SW 1271 (cell line): ENCODE data around the gene SIGLEC1.

ENCODE experiments used
- DNase-seq, 2 experiments: peaks; one replicate each; lab custom pipeline; 2025; lab: John Stamatoyannopoulos, UW

Gene SIGLEC1

DNA sequence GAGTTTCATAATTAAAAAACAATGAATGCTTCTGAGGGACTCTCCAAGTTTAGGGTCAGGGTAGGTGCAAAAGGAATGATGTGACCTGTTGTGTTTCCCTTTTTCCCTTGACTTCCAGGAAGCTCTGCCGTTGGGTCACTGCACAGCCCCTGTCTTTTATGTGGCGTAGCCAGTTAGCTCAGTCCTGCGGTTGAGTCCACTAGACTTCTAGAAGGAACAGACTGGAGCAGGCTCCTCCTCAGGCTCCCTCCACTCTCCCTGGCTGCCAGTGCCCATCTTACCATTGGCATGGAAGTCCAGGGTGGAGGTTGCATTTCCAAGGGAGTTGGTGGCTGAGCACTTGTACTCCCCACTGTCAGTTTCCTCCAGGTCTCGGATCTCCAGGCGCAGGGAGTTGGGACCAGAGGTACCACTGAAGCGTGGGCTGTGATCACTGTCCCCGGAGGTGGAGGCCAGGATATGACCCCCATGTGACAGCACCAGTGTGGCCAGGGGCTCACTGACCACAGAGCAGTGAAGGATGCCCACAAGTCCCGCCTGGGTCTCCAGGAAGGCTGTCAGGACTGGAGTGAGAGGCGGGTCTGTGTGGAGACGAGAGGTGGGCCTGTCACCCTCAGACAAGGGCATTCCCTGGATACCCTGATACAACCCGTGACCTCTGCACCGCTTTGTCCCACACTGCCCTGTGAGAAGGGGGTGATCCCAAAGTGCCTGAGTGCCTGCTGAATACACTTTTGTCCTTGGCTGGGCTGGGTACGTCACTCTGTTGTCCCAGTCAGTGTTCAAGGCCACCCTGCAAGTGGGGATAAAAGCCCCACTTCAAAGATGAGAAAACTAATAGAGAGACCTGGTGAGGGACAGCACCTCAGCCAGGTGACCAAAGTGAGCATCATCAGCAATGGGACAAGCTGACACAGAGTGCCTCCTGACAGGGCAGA lies 11.1 kb downstream of the SIGLEC1 start:
- no peak for DNase-seq

DNA sequence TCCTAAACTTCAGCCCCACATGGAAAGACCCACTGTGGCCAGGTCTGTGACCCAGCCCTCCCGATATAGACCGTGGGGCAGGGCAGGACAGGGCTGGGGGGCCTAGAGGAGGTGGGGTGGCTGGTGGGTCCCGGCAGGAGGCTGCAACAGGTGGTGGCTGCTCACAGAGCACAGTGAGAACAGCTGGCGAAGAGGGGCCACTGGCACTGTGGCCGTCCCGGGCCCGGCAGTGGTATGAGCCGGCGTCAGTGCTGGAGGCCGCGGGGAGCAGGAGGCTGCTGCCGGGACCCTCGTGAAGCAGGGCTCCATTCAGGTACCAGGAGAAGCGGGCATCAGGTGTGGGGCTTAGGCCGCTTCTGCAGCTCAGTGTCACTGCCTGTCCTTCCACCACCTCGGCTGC lies 13.4 kb downstream of the SIGLEC1 start:
- DNase-seq: no peak

DNA sequence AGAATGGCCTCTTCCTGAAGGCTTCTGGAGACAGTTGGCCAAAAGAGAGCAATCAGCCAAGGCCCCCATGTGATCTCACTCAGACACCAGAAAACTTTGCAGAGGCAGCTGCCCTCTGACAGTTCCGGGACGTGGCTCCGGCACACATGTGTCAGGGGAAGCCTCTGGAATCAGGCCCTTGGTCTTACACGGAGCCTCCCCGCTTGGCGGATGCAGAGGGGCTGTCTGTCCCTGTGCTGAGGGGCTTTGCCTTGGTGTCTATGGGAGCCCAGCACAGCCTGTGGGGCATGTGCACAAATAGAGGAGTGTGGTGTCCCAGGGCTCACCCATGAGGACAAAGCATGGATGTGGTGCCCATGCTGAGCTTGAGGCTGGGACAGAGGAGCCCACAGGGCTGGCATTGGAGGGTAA lies 13.8 kb downstream of the SIGLEC1 start:
- DNase-seq: no peak

DNA sequence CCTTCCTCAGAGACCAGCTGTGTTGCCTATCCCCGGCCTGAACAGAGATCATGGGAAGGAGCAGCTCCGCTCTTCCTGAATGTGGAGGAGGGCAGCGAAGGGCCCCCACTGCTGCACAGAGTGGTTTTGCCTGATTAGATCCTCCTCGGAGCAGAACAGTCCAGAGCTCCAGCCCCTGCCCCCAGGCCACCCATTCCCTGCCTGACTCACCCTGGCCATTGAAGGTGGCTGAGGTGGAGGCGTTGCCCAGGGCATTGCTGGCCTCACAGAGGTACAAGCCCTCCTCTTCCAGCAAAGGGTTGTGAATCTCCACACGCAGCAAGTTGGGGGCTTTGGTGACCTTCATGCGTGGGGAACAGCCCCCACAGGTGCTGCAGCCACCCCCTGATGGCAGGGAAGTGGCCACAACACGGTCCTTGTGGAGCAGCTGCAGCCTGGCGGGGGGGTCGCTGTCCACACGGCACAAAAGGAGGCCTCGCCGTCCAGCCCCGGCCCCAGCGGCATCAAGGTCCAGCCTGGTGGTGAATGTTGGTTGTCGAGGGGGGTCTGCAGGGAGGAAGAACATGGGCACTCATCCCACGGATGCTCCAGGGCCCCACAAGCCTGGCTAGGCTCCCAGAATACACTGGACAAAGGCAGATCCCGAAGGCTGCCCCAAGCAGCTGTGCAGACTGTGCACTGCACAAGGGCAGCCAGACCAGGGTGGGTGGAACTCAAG lies 14.7 kb downstream of the SIGLEC1 start:
- DNase-seq: no peak

DNA sequence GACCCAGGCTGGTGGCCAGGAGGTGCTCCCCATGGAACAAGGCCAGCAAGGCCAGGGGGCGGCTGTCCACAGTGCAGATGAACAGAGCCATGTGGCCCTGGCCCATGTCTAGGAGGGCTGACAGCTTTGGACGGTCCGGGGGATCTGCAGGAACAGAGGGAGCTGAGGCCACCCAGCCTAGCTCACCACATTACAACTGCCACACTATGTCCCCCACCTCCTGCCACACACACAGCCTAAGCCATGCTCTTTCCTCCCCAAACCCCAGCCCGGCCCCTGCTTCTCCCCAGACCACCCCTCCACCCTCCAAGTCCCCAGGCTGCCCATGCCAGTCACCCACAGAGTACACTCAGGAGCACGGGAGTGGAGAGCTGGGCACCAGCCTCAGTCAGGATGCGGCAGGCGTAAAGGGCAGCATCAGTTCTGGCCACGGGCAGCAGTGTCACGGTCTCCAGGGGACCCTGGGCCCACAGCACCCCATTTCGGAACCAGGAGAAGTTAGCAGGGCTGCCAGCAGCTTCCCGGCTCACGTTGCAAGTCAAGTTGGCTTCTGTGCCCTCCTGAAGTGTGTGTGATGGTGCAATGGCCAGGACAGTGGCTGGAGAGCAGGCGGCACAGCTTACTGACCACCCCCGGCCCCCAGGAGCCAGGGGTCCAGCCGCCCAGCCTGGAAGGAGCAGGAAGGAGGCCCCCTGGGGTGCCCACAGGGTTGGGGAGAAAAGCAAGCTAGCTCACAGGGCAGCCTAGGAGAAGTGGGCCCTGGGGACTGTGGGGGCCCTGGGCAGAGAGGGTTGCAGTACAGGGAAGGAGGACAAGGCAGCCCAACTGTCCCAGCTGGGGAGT lies 15.4 kb downstream of the SIGLEC1 start:
- DNase-seq: no peak

DNA sequence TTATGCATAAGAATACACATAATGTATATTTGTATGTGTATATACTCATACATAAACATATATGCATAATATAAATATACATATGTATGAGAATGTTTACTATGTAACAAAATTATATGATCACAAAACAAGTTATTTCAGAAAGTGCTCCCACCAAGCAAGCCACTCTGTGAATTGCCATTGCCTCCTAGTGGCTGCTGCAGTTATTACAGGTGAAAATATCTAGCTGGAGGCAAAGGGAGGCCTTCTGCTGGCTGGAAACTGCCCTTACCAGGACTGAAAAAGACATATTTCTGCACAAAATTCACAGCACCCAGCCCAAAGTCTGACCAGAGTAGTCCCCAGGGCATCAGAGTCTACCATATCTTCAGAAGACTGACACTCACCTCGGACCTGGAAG lies 16.2 kb downstream of the SIGLEC1 start:
- DNase-seq: no peak

DNA sequence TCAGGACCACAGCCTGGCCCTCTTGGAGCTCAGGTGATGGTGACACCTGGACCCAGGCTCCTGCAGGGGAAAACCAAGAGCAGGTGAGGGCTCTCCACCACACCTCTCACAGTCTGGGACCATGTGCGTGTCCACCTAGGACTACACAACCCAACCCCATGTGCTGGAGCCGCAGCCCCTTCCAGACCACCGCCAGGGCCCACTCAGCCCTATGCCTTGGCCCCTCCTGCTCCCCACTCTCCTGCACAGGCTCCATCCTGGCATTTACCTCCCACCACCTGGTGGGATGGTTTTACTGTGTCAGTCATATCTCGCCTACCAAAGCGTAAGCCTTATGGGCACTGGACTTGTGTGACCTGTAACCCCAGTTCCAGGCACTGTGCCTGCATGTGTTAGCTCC lies 17.5 kb downstream of the SIGLEC1 start:
- no peak for DNase-seq

DNA sequence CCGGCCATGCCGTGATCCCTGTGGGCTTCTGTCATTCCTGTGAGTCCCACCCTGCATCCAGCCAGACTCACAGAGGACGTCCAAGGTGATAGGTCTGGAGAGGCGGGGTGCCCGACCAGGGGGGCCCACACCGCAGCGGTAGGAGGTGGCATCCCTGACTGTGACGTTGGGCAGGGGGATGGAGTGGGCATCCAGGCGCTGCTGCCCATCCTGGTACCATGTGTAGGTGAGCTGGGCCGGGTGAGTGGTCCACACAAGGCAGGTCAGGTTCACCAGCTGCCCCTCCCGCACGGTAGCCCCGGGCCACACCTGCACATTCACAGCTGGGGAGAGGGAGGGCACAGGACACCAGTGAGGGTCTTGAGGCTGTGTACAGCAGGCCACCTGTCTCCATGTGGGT lies 19.0 kb downstream of the SIGLEC1 start:
- no peak for DNase-seq

DNA sequence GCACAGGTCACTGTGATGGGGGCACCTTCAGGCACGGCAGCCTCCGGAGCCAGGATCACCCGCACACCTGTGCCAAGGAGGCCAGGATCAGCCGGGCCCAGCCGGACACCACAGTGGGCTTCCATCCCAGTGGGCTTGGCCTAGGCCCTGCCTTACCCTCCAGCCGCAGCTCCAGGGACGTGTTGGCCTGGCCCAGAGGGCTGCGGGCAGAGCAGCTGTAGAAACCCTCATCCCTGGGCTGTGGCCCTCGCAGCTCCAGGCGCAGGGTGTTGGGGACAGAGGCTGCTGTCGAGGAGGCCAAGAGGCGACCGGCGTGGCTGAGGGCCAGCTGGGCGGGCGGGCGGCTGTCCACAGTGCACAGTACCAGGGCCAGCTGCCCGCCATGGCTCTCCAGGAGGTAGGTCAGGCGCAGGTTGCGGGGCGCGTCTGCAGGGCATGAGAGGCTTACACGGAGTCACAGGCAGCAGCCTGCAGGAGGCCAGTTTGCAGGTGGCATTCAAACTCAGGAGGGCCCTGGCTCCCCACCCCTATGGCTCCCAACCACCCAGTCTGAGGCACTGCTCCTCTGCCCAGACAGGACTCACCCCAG lies 19.6 kb downstream of the SIGLEC1 start:
- no peak for DNase-seq

DNA sequence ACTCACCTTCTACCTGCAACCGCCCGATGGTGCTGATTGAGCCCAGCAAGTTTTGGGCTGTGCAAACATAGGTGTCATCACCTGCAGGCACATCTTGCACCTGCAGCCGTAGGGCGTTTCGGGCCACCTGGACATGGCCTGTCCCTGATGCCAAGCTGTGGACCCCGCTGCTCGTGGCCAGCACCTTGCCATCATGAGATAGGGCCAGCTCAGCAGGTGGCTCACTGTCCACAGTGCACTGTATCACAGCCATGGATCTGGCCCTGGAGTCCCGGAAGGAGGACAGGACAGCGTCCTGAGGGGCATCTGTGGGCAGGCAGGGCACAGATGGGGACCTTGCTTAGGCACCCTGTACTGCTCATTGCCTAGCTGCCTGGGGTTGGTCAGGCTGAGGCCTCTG lies 20.5 kb downstream of the SIGLEC1 start:
- DNase-seq: no peak

DNA sequence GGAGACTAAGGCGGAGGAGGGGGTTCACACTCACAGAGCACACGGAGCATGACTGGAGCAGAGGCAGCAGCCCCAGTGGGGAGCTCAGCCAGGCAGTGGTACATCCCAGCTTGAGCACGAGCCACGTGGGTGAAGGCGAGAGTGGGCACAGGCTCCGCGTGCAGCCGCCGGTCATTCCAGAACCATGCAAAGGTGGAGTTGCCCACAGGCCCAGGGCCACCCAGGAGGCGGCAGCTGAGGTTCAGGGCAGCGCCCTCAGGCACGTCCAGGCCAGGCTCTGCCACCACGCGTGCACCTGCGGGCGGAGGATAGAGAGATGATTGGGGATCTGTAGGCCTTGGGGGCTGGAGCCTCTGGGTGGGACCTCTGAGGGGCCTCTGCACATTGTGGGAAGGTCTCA lies 21.1 kb downstream of the SIGLEC1 start:
- DNase-seq: no peak

DNA sequence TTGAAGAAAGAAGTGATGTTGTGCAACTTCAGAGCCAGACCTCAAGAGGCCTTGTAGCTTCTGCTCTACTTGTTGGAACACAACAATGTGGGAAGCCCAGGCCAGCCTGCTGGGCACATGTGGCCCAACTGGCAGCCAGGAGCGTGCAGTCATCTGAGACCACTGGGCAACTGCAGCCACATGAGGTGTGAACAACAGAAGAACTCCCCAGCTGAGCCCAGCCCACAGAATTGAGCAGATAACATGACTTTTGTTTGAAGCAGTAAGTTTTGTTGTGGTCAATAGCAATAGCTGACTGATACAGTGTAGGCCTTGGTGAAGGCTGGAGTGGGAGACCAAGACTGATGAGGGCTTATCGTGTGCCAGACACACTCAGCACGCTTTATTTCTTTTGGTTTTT lies 22.0 kb downstream of the SIGLEC1 start:
- DNase-seq: no peak

DNA sequence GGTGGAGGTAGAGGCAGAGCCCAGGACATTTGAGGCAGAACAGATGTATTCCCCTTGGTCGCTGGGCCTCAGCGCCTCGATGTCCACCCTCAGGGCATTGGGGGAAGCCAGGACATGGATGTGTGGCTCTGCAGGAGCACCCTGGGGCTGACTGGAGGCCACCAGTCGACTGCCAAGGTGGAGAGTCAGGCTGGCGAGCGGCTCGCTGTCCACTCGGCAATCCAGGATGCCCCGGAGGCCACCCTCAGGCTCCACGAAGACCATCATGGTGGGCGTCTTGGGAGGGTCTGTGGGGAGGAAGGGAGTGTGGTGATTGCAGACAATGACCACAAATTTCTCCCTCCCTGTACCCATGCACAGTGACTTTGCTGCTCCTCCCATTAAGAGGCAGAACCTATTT lies 22.4 kb downstream of the SIGLEC1 start:
- DNase-seq: no peak

DNA sequence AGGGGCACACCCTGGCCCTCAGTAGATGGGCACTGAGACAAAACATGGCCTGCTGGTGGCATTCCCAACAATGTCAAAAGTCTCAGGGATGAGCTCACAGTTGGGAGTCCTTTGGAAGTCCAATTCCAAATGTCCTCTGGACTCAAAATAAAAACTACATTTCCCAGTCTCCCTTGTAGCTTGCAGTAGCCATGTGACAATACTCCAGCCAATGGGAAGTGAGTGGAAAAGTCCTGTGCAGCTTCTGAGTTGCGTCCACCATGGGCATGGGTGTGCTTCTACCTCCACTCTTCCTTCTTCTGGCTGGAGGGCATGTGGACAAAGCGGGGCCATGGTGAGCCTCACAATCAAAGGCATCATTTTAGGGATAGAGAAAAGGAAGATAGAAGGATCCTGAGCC lies 24.7 kb downstream of the SIGLEC1 start:
- peak in 1 of 2 experiments; percentile 40 for DNase-seq

DNA sequence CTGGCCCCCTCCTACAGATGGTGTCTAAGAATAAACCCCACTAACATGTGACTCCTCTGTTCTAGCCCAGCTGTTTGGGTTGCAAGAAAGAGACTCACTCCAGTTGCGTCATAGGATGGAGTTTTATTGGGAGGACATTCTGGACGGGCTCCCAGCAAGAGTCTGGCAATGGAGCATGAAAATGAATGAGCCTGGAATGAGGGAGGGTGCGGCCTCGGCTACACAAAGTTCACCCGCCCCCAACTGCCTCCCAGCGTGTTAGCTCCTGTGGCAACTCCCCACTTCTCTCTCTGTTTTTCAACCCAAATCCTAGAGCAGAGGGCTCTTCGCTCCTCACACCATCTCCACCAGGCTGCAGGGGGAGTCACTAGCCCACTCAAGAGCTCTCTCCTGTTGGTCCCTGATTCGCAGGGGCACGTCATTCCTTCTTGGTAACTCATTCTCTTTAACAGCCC lies 25.5 kb downstream of the SIGLEC1 start:
- no peak for DNase-seq

DNA sequence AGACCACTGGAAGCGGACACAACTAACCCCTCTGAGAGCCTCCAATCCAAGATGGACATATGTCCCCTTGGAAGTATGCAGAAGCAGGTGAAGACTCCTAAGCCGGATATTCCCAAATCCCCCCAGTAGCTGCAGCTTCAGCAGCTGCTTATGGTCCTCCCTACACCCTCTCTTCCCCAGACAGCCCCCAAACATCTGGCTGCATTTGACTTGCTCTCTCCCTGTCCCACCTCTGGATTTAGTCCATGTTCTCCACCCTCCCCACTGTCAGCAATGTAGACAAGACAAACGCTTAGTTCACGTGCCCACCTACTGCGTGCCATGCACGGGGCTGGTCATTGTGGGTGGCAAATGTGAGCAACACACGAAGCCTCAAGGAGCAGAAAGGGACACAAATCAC lies 26.0 kb downstream of the SIGLEC1 start:
- DNase-seq: no peak

DNA sequence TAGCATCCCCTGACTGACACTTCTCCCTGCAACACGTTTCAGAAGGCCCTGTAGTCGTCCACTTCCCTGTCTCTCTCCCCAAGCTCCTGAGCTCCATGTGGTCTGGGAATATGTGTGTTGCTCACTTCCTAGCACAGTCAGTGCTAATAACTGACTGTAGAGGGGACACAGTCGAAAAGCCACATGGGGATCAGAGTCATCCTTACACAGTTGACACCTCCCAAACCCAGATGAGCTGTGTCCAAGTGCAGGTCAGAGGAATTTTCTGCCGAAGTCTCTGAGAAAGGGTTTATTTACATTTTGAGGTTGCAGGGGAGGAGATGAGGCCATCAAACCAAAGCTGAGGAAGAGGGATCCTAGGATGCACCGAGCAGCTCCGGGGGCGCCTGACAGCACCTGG lies 27.1 kb downstream of the SIGLEC1 start:
- DNase-seq: no peak

DNA sequence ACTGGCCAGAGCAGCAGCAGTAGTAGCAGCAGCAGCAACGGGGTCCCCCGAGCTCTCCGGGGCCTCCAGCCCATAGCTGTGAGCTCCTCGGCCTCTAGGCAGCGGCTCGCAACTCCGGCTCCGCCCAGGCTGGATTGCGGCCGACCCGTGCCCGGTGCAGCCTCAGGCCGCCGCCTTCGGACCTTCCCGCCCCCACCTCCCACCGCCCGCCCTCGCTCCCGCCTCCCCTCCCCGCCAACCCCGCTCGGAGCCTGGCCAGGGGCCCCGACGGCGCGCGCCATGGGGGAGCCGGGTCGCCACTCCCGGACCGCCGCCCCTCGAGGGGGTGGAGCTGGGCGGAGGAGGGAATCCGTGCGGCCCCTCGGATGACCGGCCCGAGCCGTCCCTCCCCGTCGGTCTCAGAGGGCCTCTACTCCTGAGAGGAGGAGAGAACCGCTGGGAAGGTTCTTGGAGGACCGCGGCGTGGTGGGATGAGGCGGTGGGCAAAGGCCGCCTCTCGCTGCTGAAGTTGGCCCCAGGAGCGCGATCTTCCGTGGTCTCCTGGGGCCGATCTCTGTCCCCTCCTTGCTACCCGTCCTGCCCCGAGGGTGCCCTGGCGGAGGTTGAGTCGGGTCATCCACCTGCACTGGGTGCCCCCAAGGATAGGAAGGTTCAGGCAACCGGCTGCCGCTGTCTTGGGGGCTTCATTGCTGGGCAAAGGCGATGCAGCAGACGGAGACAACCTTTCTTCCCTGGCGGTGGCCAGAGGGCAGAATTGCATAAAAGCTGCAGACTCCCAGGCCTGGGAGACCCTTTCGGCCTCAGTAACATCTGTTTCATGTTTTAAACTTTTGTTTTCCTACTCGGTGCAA lies 30.2 kb downstream of the SIGLEC1 start, which contains the start of gene ADAM33:
TSS of gene ADAM33 (minus strand) at position 80 of the 851 bp plus-strand sequence. CDS start at position 74, 6 bp downstream.
- DNase-seq: no peak

DNA sequence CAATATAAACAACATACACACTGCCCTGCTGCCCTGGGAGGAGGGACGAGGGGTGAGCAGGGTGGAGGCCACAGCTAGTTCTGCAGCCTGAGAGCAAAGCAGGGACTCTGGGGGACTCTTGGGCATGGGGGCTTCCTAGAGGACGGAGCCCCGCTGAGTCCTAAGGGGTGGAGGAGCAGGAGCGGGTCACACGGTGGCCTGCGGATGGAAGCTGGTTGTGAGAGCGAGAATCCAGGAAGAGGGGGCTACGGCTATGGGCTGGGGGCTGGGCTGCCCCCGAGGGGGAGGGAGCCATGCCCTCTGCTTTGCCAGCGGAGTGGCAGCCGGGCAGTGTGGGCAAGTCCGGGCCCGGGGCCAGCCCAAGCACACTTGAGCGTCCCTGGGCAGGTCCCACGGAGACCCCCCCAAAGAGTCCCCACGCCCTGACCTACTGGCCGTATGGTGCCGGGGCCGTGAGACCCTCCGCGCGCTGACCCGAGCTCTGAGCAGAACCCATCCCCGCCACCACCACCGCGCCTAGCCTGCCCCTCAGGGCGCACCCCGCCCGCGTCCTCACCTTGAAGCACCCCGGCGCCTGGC lies 31.0 kb downstream of the SIGLEC1 start:
- no peak for DNase-seq

DNA sequence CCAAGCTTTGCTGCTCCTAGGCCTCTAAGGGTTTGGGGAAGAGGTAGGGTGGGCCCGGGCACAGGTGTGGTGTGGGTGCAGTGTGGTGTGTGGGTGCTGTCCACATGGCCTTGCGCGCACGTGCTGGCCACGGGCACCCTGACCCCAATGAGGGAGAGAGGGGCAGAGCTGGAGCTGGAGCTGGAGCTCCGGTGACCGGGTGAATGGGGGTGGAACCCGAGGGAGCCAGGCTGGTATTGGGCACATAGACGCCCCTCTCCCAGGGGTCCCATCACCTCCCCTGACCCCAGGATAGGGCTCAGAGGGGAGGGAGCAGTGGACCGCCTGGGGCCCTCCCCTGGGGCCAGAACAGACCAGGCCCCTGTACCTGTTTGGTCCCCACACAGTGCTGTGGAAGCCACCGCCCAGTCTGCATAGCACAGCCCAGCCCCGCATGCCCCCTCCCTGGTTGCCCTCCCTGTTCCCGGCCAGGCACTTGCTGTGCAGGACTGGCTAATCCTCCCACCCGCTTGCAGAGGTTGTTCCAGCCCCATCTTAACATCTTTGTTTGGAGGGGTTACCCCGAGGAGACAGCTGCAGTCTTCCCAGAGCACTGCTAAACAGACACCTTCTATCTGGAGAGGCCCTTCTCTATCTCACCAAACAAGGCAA lies 31.6 kb downstream of the SIGLEC1 start:
- DNase-seq: no peak
